ENCODE results near the gene TRMT44.
A peak's percentile ranks its signal among the peaks of the same experiment; 100 is the strongest.
"Not testable (repeated sequence)": the region's sequence is repeated elsewhere in the genome, so short reads cannot be mapped to it uniquely, and the experiment has no call there.

The TRMT44 gene

DNA sequence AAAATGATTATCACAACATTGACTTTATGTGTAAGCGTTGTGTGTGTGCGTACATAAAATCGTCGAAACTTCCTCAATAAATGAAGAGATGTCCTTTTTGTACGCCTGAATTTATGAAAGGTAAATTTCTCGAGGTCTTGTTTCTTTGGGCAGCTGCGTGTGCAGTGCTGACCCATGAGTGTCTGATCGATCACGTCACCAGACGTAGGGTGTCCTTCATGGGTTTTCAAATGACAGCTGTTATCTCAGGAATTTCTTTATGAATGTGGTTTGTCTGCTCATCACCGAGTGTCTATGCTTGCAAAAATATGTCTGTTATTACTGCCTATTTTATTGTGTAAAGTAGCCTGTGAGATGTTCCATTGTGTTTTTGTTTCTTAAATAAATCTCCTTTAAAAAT, 71.9 kb downstream of the TRMT44 start:
- Histone ChIP-seq H3K9me3 (ENCODE audit: severe bottlenecking) (no peaks in the 10 kb centered on the region), H3K36me3 (ENCODE audit: low read depth) (no peaks in the 10 kb centered on the region), H3K27me3 (ENCODE audit: insufficient read depth, poor library complexity, severe bottlenecking) (no peaks in the 10 kb centered on the region), H3K4me1 (ENCODE audit: insufficient read depth, poor library complexity, severe bottlenecking) (peaks cover 9% of the 10 kb centered on the region), H3K4me3 (ENCODE audit: severe bottlenecking) (no peak overlapping the region), H3K27ac (ENCODE audit: poor library complexity, severe bottlenecking) (no peak overlapping the region)
- DNase-seq (ENCODE audit: low spot score), result no peak
- TF ChIP-seq, protein P1, sequence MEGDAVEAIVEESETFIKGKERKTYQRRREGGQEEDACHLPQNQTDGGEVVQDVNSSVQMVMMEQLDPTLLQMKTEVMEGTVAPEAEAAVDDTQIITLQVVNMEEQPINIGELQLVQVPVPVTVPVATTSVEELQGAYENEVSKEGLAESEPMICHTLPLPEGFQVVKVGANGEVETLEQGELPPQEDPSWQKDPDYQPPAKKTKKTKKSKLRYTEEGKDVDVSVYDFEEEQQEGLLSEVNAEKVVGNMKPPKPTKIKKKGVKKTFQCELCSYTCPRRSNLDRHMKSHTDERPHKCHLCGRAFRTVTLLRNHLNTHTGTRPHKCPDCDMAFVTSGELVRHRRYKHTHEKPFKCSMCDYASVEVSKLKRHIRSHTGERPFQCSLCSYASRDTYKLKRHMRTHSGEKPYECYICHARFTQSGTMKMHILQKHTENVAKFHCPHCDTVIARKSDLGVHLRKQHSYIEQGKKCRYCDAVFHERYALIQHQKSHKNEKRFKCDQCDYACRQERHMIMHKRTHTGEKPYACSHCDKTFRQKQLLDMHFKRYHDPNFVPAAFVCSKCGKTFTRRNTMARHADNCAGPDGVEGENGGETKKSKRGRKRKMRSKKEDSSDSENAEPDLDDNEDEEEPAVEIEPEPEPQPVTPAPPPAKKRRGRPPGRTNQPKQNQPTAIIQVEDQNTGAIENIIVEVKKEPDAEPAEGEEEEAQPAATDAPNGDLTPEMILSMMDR (IDR thresholded peaks at IDR 0.05; ENCODE audit: poor library complexity, severe bottlenecking), result no peak
- no peak for ATAC-seq (ENCODE audit: low read depth)

DNA sequence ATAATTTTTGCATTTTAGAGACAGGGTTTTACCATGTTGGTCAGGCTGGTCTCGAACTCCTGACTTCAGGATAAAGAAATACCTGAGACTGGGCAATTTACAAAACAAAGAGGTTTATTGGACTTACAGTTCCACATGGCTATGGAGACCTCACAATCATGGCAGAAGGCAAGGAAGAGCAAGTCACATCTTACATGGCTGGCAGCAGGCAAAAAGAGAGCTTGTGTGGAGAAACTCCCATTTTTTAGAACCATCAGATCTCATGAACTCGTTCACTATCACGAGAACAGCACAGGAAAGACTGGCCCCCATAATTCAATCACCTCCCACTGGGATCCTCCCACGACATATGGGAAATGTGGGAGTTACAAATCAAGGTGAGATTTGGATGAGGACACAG, 72.5 kb downstream of the TRMT44 start:
- ATAC-seq (ENCODE audit: low read depth); H3K4me1 ChIP-seq (ENCODE audit: insufficient read depth, poor library complexity, severe bottlenecking); H3K27ac ChIP-seq (ENCODE audit: poor library complexity, severe bottlenecking); H3K36me3 ChIP-seq (ENCODE audit: low read depth); H3K4me3 ChIP-seq (ENCODE audit: severe bottlenecking); DNase-seq (ENCODE audit: low spot score); H3K27me3 ChIP-seq (ENCODE audit: insufficient read depth, poor library complexity, severe bottlenecking); H3K9me3 ChIP-seq (ENCODE audit: severe bottlenecking): not testable (repeated sequence)

DNA sequence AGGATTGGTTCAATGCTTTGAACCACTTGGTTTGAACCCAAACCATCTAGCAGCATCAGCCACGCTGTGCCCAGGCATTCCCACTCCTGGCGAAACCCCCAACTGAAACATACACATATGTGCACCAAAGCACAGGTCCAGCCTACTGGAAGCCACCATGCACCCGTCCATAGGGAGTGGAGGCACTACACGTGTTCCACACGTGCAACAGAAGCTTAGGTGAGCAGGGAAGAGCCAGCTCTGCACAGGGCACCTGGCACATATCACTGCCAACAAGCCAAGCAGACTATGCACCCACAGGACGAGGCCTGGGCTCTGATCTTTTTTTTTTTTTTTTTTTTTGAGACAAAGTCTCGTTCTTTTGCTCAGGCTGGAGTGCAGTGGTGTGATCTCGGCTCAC, 73.4 kb downstream of the TRMT44 start:
- Histone ChIP-seq H3K4me1 (ENCODE audit: insufficient read depth, poor library complexity, severe bottlenecking) (peaks cover 9% of the 10 kb centered on the region), H3K36me3 (ENCODE audit: low read depth) (no peaks in the 10 kb centered on the region), H3K4me3 (ENCODE audit: severe bottlenecking) (no peak overlapping the region), H3K27ac (ENCODE audit: poor library complexity, severe bottlenecking) (no peak overlapping the region), H3K27me3 (ENCODE audit: insufficient read depth, poor library complexity, severe bottlenecking) (no peaks in the 10 kb centered on the region), H3K9me3 (ENCODE audit: severe bottlenecking) (no peaks in the 10 kb centered on the region)
- ATAC-seq (ENCODE audit: low read depth), result no peak
- DNase-seq (ENCODE audit: low spot score), result peak; percentile 25
- TF ChIP-seq, protein P1 (IDR thresholded peaks at IDR 0.05; ENCODE audit: poor library complexity, severe bottlenecking), result no peak

DNA sequence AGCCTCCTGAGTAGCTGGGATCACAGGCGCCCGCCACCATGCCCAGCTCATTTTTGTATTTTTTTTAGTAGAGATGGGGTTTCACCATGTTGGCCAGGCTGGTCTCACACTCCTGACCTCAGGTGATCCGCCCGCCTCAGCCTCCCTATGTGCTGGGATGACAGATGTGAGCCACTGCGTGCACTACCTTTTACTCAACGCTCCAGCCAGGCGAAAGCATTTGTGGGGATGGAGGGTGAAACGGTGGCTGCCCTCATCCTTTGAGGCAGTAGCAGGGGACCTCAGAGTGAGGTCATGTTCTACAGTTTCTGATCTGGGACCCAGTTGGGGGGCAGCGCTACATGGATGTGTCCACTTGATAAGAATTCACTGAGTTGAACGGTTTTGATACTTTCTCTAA, 73.8 kb downstream of the TRMT44 start:
- DNase-seq (ENCODE audit: low spot score) (peak; percentile 29), ATAC-seq (ENCODE audit: low read depth) (no peak)
- Histone ChIP-seq H3K4me1 (ENCODE audit: insufficient read depth, poor library complexity, severe bottlenecking) (peaks cover 9% of the 10 kb centered on the region), H3K27ac (ENCODE audit: poor library complexity, severe bottlenecking) (no peak overlapping the region), H3K27me3 (ENCODE audit: insufficient read depth, poor library complexity, severe bottlenecking) (no peaks in the 10 kb centered on the region), H3K9me3 (ENCODE audit: severe bottlenecking) (no peaks in the 10 kb centered on the region), H3K36me3 (ENCODE audit: low read depth) (no peaks in the 10 kb centered on the region), H3K4me3 (ENCODE audit: severe bottlenecking) (no peak overlapping the region)
- TF ChIP-seq, protein P1 (IDR thresholded peaks at IDR 0.05; ENCODE audit: poor library complexity, severe bottlenecking), result no peak

DNA sequence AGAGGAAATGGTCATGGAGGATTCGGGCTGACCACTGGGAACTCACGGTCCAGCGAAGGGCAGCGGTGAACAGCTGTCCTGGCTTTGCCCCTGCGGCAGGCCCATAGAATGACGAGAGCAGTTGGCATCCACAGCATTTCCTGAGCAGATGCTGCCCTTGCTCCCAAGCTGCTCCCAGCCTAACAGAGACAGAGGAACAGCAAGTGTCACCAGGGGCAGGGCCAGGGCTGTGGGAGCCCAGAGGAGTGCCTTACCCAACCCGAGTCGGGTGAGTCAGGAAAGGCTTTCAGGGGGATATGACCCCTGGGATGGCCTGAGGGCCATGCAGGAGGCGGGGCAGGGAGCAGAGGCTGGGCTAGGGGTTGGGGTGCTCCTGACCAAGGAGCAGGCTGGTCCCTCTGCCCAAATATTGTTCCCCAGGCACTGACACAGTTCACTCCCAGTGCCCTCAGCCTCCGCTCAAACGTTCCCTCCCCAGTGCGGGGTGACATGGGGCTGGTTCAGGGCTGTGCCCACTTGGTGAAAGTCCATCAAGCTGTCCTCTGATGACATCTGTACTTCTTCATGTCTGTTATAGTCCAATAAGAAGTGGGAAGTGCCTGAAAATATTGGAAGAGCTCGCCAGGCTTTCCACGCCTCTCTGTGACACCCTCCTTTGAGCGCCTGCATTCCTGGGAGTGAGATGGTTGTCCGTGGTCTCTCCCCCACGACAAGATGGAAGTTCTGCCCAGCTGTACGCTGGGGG, 74.9 kb downstream of the TRMT44 start:
- H3K4me3 ChIP-seq (ENCODE audit: severe bottlenecking), result no peak overlapping the region
- peaks cover under 1% of the 10 kb centered on the region for H3K9me3 ChIP-seq (ENCODE audit: severe bottlenecking)
- peak; percentile 54 for DNase-seq (ENCODE audit: low spot score)
- TF ChIP-seq, protein P1 (IDR thresholded peaks at IDR 0.05; ENCODE audit: poor library complexity, severe bottlenecking), result no peak
- H3K36me3 ChIP-seq (ENCODE audit: low read depth), result no peaks in the 10 kb centered on the region
- H3K27me3 ChIP-seq (ENCODE audit: insufficient read depth, poor library complexity, severe bottlenecking), result no peaks in the 10 kb centered on the region
- H3K27ac ChIP-seq (ENCODE audit: poor library complexity, severe bottlenecking), result no peak overlapping the region
- peaks cover 9% of the 10 kb centered on the region for H3K4me1 ChIP-seq (ENCODE audit: insufficient read depth, poor library complexity, severe bottlenecking)
- ATAC-seq (ENCODE audit: low read depth), result peak; percentile 63
